HepG2 (cell line): ENCODE data around the gene SSBP2. TPM values are rescaled to one million over a fixed set of nuclear protein-coding genes. Genes with fewer than 3 reads are reported as not detected.

Experiments
- ARID3A ChIP-seq: IDR thresholded peaks from 2 replicates; pipeline ENCODE4 v1.6.1; 2012; ENCODE audit warnings: low read depth, low read length, improper control_type of control experiment
- CENPT ChIP-seq: sonication (generic); formaldehyde crosslinking; IDR thresholded peaks from 2 replicates; pipeline ENCODE4 v1.8.0; 2022; ENCODE audit warnings: low read depth, mild to moderate bottlenecking, moderate library complexity, missing genetic modification reagents
- DMAP1 ChIP-seq: IDR thresholded peaks from 2 replicates; pipeline ENCODE4 v1.6.1; 2016
- ERF ChIP-seq: IDR thresholded peaks from 2 replicates; pipeline ENCODE4 v1.6.1; 2018; ENCODE audit warnings: missing biosample characterization, missing genetic modification reagents
- HHEX ChIP-seq: IDR thresholded peaks from 2 replicates; pipeline ENCODE4 v1.6.1; 2016; ENCODE audit warnings: control low read depth
- HNRNPUL1 ChIP-seq: fragments of 200-400 bp; formaldehyde crosslinking; IDR thresholded peaks from 2 replicates; pipeline ENCODE4 v1.6.1; 2017; ENCODE audit warnings: low read depth, mild to moderate bottlenecking, low read length, moderate library complexity
- ISL2 ChIP-seq: sonication (generic); formaldehyde crosslinking; IDR thresholded peaks from 2 replicates; pipeline ENCODE4 v1.5.0; 2020; ENCODE audit warnings: missing genetic modification reagents
- NFYB ChIP-seq: sonication (generic); formaldehyde crosslinking; IDR thresholded peaks from 2 replicates; pipeline ENCODE4 v1.4.0; 2020; ENCODE audit warnings: missing genetic modification reagents
- PAWR ChIP-seq: sonication (generic); formaldehyde crosslinking; IDR thresholded peaks from 2 replicates; pipeline ENCODE4 v1.4.0; 2020; ENCODE audit warnings: missing genetic modification reagents, mild to moderate bottlenecking, borderline replicate concordance
- PHF21A ChIP-seq: sonication (generic); formaldehyde crosslinking; IDR thresholded peaks from 2 replicates; pipeline ENCODE4 v1.5.0; 2020; ENCODE audit warnings: mild to moderate bottlenecking, missing genetic modification reagents
- POLR2A ChIP-seq, 2 experiments: IDR thresholded peaks; 2 replicates each; pipeline ENCODE4 v1.6.1; 2011; ENCODE audit warnings: low read depth in 2 of 2, low read length in 2 of 2, mild to moderate bottlenecking in 1 of 2, moderate library complexity in 1 of 2; ENCODE audit not compliant: insufficient read depth in 1 of 2
- REPIN1 ChIP-seq: sonication (generic); formaldehyde crosslinking; IDR thresholded peaks from 2 replicates; pipeline ENCODE4 v1.8.0; 2022; ENCODE audit warnings: missing genetic modification reagents, low read depth, mild to moderate bottlenecking, borderline replicate concordance
- SMAD1 ChIP-seq: sonication (generic); formaldehyde crosslinking; IDR thresholded peaks from 2 replicates; pipeline ENCODE4 v1.4.0; 2020; ENCODE audit warnings: missing genetic modification reagents, low read depth, mild to moderate bottlenecking, borderline replicate concordance
- SMAD3 ChIP-seq: sonication (generic); formaldehyde crosslinking; IDR thresholded peaks from 2 replicates; pipeline ENCODE4 v1.4.0; 2020; ENCODE audit warnings: missing genetic modification reagents
- SMARCE1 ChIP-seq: fragments of 450-650 bp; IDR thresholded peaks from 2 replicates; pipeline ENCODE4 v1.6.1; 2017; ENCODE audit warnings: borderline replicate concordance
- THAP11 ChIP-seq: IDR thresholded peaks from 2 replicates; pipeline ENCODE4 v1.6.1; 2016; ENCODE audit warnings: missing biosample characterization, missing genetic modification reagents
- U2AF1 ChIP-seq: fragments of 200-400 bp; formaldehyde crosslinking; optimal IDR thresholded peaks from 2 replicates; pipeline ENCODE3; 2017; ENCODE audit warnings: mild to moderate bottlenecking, low read depth, low read length
- ZBTB25 ChIP-seq: IDR thresholded peaks from 2 replicates; pipeline ENCODE4 v1.6.1; 2018; ENCODE audit warnings: missing genetic modification reagents
- ZNF30 ChIP-seq: sonication (generic); formaldehyde crosslinking; IDR thresholded peaks from 2 replicates; pipeline ENCODE4 v1.5.0; 2020; ENCODE audit warnings: mild to moderate bottlenecking, missing genetic modification reagents
- ZNF749 ChIP-seq: sonication (generic); formaldehyde crosslinking; IDR thresholded peaks from 2 replicates; pipeline ENCODE4 v1.8.0; 2022; ENCODE audit warnings: mild to moderate bottlenecking, missing genetic modification reagents, moderate library complexity, borderline replicate concordance
- ZSCAN25 ChIP-seq: sonication (generic); formaldehyde crosslinking; IDR thresholded peaks from 2 replicates; pipeline ENCODE4 v1.8.0; 2022; ENCODE audit warnings: mild to moderate bottlenecking, missing genetic modification reagents
- polyA plus RNA-seq, 8 experiments: library from polyadenylated mRNA; depleted of rRNA in 3 of 8; stranded (reverse) in 7 of 8; unstranded in 1 of 8; fragments of >200 nt; fragmentation: Illumina TruSeq in 4 of 8; extraction: Trizol in 4 of 8; gene quantifications; 2 replicates each; pipeline versions ENCODE4 v1.2.1 to v1.2.3, GENCODE V29; 2011 to 2016; ENCODE audit warnings: low read depth in 4 of 8, missing spikeins in 1 of 8, mixed read lengths in 1 of 8; ENCODE audit not compliant: insufficient read depth in 1 of 8
- total RNA-seq, 5 experiments: library from RNA; depleted of rRNA; stranded (reverse); fragments of >200 nt; fragmentation: Illumina TruSeq; extraction: Trizol; gene quantifications; 2 replicates each; pipeline ENCODE4 v1.2.3, GENCODE V29; 2016; ENCODE audit warnings: low read depth in 1 of 5
- TF ChIP-seq, protein P1 (sequence below): sonication (generic); formaldehyde crosslinking; IDR thresholded peaks from 2 replicates; pipeline ENCODE4 v1.4.0; 2020; ENCODE audit warnings: missing genetic modification reagents, borderline replicate concordance
- TF ChIP-seq, protein P2 (sequence below): conservative IDR thresholded peaks from 2 replicates; pipeline ENCODE4 v1.6.1; 2018; ENCODE audit warnings: missing genetic modification reagents

The SSBP2 gene
- total and polyA plus RNA-seq, 2 of the 13 experiments (the other 11 are each of a cell fraction or from before 2014, with no cell fraction given): 0.16 TPM; not detected in 1

- TF ChIP-seq, protein P1, sequence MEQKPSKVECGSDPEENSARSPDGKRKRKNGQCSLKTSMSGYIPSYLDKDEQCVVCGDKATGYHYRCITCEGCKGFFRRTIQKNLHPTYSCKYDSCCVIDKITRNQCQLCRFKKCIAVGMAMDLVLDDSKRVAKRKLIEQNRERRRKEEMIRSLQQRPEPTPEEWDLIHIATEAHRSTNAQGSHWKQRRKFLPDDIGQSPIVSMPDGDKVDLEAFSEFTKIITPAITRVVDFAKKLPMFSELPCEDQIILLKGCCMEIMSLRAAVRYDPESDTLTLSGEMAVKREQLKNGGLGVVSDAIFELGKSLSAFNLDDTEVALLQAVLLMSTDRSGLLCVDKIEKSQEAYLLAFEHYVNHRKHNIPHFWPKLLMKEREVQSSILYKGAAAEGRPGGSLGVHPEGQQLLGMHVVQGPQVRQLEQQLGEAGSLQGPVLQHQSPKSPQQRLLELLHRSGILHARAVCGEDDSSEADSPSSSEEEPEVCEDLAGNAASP: peak; percentile 71; the same call in 1 of the 2 replicates
- TF ChIP-seq HNRNPUL1: no peak
- no peak for TF ChIP-seq NFYB (CRISPR knock-in tag)
- no peak for TF ChIP-seq ZNF749 (CRISPR knock-in tag)
- peak; percentile 83 for TF ChIP-seq REPIN1
- no peak for TF ChIP-seq CENPT (CRISPR knock-in tag)
- peak; percentile 96 for TF ChIP-seq ISL2
- TF ChIP-seq DMAP1 (CRISPR knock-in tag): no peak
- TF ChIP-seq SMAD1: no peak
- TF ChIP-seq ARID3A: 0 out of 2 replicates have a peak, but pooled peaks have one; percentile 14
- TF ChIP-seq, protein P2, sequence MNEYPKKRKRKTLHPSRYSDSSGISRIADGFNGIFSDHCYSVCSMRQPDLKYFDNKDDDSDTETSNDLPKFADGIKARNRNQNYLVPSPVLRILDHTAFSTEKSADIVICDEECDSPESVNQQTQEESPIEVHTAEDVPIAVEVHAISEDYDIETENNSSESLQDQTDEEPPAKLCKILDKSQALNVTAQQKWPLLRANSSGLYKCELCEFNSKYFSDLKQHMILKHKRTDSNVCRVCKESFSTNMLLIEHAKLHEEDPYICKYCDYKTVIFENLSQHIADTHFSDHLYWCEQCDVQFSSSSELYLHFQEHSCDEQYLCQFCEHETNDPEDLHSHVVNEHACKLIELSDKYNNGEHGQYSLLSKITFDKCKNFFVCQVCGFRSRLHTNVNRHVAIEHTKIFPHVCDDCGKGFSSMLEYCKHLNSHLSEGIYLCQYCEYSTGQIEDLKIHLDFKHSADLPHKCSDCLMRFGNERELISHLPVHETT (CRISPR knock-in tag): no peak
- TF ChIP-seq SMAD3 (CRISPR knock-in tag): no peak
- peak; percentile 88 for TF ChIP-seq HHEX (CRISPR knock-in tag)
- 0 out of 2 replicates have a peak, but pooled peaks have one; percentile 37 for TF ChIP-seq ZSCAN25 (CRISPR knock-in tag)
- TF ChIP-seq THAP11 (CRISPR knock-in tag): no peak; the same call in 1 of the 2 replicates
- no peak for TF ChIP-seq PAWR (CRISPR knock-in tag)
- TF ChIP-seq SMARCE1: no peak
- TF ChIP-seq U2AF1: no peak
- no peak for TF ChIP-seq POLR2A (IDR thresholded peaks at IDR 0.05; ENCODE audit: insufficient read depth in 1 of 2, low read depth in 2 of 2, low read length in 2 of 2)
- peak; percentile 64 for TF ChIP-seq ERF
- no peak; the same call in 1 of the 2 replicates for TF ChIP-seq ZBTB25 (CRISPR knock-in tag)
- peak; percentile 65; the same call in 1 of the 2 replicates for TF ChIP-seq PHF21A
- no peak for TF ChIP-seq ZNF30 (CRISPR knock-in tag)
These were observed 379.5 kb downstream of the SSBP2 start (continued) for GRCh38 chr5:81371354-81371876.
